Transverse colon (tissue), 4 donors: Measurements from ENCODE around the gene HMCN1. TPM values are rescaled to one million over a fixed set of nuclear protein-coding genes. Genes with fewer than 3 reads are reported as not detected.

Source experiments
- DNase-seq: peaks from one replicate; pipeline ENCODE4 v3.0.0-alpha.2; 2019
- H3K27ac ChIP-seq, 4 donors: fragments of 200-600 bp; sonication (generic); 2 replicates each; pipeline ENCODE4 v1.5.1; 2016 to 2018; ENCODE audit warnings: inconsistent platforms in 4 of 4
- H3K27me3 ChIP-seq: fragments of 200-600 bp; sonication (generic); 2 replicates; pipeline ENCODE4 v1.5.1; 2017; ENCODE audit warnings: inconsistent platforms
- H3K36me3 ChIP-seq, 4 donors: fragments of 200-600 bp; sonication (generic); 2 replicates each; pipeline ENCODE4 v1.5.1; 2017 to 2019; ENCODE audit warnings: inconsistent platforms in 4 of 4
- H3K4me1 ChIP-seq, 4 donors: fragments of 200-600 bp; sonication (generic); 2 replicates each; pipeline ENCODE4 v1.5.1; 2017 to 2020; ENCODE audit warnings: inconsistent platforms in 4 of 4
- H3K4me3 ChIP-seq, 4 donors: fragments of 200-600 bp; sonication (generic); 1 replicate in 1 of 4; 2 replicates in 3 of 4; pipeline versions ENCODE4 v1.5.1 to v1.6.1; 2017 to 2019; ENCODE audit warnings: inconsistent platforms in 4 of 4
- H3K9me3 ChIP-seq, 2 donors: fragments of 200-600 bp; sonication (generic); 2 replicates each; pipeline ENCODE4 v1.5.1; 2017 to 2019; ENCODE audit warnings: inconsistent platforms in 2 of 2
- EP300 ChIP-seq: sonication (generic); formaldehyde crosslinking; IDR thresholded peaks from one replicate; pipeline ENCODE4 v1.6.1; 2017; ENCODE audit warnings: antibody characterized with exemption, low read depth
- POLR2A ChIP-seq: fragments of 450-650 bp; IDR thresholded peaks from one replicate; pipeline ENCODE4 v1.6.1; 2016; ENCODE audit warnings: antibody characterized with exemption, mild to moderate bottlenecking, moderate library complexity
- POLR2AphosphoS5 ChIP-seq, 3 donors: sonication (generic); formaldehyde crosslinking; IDR thresholded peaks; one replicate each; pipeline ENCODE4 v1.6.1; 2016; ENCODE audit warnings: antibody characterized with exemption in 3 of 3
- WGBS, 2 donors: methylation state at CpG; one replicate each; pipeline ENCODE4 v1.1.5; 2018; ENCODE audit warnings: low coverage in 1 of 2; 5-methylcytosine and 5-hydroxymethylcytosine counted together
- in situ Hi-C, 4 donors: fragments of 200-750 bp; cut with MboI; loops; one replicate each; pipeline versions ENCODE4 v1.15.0 to v1.15.1; 2017; ENCODE audit warnings: low sequenced_read_pairs in 3 of 4, low pct_ligation_motif_present in 1 of 4, low pct_unique_long_range_greater_than_20kb in 1 of 4
- intact Hi-C: fragments of 100-400 bp; cut with DNase I; formaldehyde crosslinking; loops from one replicate; pipeline ENCODE4 v1.15.1; 2023; ENCODE audit warnings: low total_unique reads
- total RNA-seq, 4 donors: library from RNA; depleted of rRNA; stranded (reverse); fragments of >200 nt; gene quantifications; one replicate each; pipeline ENCODE4 v1.1.0, GENCODE V29; 2016
- TF ChIP-seq, protein P1 (sequence below), 5 experiments: fragments of 200-600 bp in 3 of 5; fragments of 450-650 bp in 2 of 5; sonication (generic) in 3 of 5; IDR thresholded peaks; 1 replicate in 2 of 5; 2 replicates in 3 of 5; pipeline ENCODE4 v1.5.1; 2016 to 2017; ENCODE audit warnings: antibody characterized with exemption in 5 of 5, inconsistent platforms in 3 of 5, mild to moderate bottlenecking in 2 of 5, moderate library complexity in 1 of 5

The HMCN1 gene
- total RNA-seq, 4 donors from 2014 or later, result 1.1 to 2.7 (median 2.1) TPM

DNA sequence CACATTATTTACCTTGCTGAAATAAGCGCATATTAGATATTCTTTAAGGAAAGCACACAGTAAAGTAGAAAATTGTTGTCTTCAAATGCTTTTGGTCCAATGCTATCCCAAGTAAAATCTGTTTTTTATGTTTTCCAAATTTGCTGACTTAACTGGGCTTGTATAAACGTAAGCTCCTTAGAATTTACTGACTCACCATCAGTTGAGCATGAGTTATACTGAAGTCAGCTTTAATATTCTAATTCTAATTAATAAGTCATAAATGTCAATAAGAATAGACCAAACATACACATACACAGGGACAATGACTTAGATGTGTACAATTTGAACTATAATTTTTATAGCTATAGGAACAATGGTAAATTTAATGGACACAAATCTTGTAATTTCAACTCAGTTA lies 321.7 kb downstream of the HMCN1 start:
- intact Hi-C loops (no loop called here), in situ Hi-C loops (no loop called here)
- TF ChIP-seq EP300 (no peak), POLR2AphosphoS5 (IDR thresholded peaks at IDR 0.05) (no peak), POLR2A (no peak)
- TF ChIP-seq, protein P1, sequence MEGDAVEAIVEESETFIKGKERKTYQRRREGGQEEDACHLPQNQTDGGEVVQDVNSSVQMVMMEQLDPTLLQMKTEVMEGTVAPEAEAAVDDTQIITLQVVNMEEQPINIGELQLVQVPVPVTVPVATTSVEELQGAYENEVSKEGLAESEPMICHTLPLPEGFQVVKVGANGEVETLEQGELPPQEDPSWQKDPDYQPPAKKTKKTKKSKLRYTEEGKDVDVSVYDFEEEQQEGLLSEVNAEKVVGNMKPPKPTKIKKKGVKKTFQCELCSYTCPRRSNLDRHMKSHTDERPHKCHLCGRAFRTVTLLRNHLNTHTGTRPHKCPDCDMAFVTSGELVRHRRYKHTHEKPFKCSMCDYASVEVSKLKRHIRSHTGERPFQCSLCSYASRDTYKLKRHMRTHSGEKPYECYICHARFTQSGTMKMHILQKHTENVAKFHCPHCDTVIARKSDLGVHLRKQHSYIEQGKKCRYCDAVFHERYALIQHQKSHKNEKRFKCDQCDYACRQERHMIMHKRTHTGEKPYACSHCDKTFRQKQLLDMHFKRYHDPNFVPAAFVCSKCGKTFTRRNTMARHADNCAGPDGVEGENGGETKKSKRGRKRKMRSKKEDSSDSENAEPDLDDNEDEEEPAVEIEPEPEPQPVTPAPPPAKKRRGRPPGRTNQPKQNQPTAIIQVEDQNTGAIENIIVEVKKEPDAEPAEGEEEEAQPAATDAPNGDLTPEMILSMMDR (IDR thresholded peaks at IDR 0.05), result no peak
- 58 to 60% methylated on average over 2 of the region's 2 CpGs for WGBS, 2 donors
- H3K27me3 ChIP-seq, result no peaks in the 10 kb centered on the region
- DNase-seq, result no peak
- H3K36me3 ChIP-seq, result no peaks in the 10 kb centered on the region
- H3K4me3 ChIP-seq, result no peak overlapping the region
- H3K27ac ChIP-seq, result no peak overlapping the region
- no peaks in the 10 kb centered on the region for H3K9me3 ChIP-seq
- no peaks in the 10 kb centered on the region for H3K4me1 ChIP-seq

DNA sequence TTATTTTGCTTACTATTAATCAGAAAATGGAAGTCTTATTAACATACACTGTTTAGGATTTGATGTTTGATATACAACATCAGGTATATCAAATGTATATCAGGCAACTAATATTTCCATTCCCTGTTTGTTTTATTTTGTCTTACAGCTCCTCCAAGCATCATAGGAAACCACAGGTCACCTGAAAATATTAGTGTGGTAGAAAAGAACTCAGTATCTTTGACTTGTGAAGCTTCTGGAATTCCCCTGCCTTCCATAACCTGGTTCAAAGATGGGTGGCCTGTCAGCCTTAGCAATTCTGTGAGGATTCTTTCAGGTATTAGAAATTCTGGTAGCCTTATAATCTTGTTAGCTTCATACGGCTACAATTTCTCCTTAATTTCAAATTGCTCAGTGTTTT lies 322.9 kb downstream of the HMCN1 start:
- no peak for DNase-seq
- in situ Hi-C loops (no loop called here), intact Hi-C loops (no loop called here)
- Histone ChIP-seq H3K9me3 (no peaks in the 10 kb centered on the region), H3K4me3 (no peak overlapping the region), H3K27ac (no peak overlapping the region), H3K27me3 (no peaks in the 10 kb centered on the region), H3K36me3 (no peaks in the 10 kb centered on the region), H3K4me1 (no peaks in the 10 kb centered on the region)
- TF ChIP-seq, protein P1 (IDR thresholded peaks at IDR 0.05), result no peak
- TF ChIP-seq POLR2A, result no peak
- TF ChIP-seq POLR2AphosphoS5 (IDR thresholded peaks at IDR 0.05), result no peak
- TF ChIP-seq EP300, result no peak
- WGBS, 2 donors, result 67 to 97% methylated on average over 1 of the region's 1 CpG

DNA sequence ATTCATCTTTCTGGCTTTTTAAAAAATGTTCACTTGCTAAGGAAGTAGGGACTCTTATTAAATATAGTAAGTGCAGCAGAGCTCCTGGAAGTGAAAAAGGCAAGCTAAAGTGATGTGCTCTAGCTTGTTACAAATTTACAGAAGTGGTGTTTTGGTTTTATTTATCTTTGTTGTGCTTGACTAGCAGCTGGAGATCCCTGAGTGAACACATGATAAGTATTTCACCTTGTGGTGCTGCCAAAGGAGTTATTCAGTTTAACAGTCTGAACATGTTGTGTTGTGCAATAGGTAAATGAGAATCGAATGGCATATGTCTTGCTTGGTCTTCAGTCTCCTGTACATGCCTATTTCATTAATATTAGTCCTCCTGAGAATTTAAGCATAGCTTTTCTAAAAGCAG lies 325.1 kb downstream of the HMCN1 start:
- TF ChIP-seq, protein P1 (IDR thresholded peaks at IDR 0.05), result no peak
- TF ChIP-seq POLR2A (no peak), POLR2AphosphoS5 (IDR thresholded peaks at IDR 0.05) (no peak), EP300 (no peak)
- H3K36me3 ChIP-seq, result no peaks in the 10 kb centered on the region
- H3K27me3 ChIP-seq, result no peaks in the 10 kb centered on the region
- intact Hi-C loops, result no loop called here
- 29% methylated on average over 1 of the region's 1 CpG; no CpG with 5 or more reads in 1 of the 2 donors for WGBS, 2 donors
- no peak overlapping the region for H3K27ac ChIP-seq
- in situ Hi-C loops, result no loop called here
- no peaks in the 10 kb centered on the region for H3K4me1 ChIP-seq
- no peak for DNase-seq
- no peak overlapping the region for H3K4me3 ChIP-seq
- no peaks in the 10 kb centered on the region for H3K9me3 ChIP-seq

DNA sequence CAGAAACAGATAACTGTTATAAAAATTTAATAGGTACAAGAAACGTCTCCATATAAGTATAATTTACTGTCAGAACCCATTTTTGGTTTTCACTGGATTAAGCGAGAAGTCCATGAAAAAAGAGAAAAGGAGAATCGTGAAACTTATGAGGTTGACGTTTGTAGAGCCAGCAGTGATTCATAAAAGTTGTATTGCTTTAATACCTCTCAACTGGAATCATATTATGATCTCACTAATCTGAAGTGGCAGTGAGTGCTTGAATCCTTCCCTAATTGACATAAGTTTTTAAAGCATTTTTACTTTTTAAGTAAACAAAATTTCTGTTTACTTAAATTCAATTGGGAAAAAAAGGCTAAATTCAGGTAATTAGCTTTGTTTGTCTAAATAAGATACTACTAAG lies 325.6 kb downstream of the HMCN1 start:
- whole genome bisulfite sequencing, 2 donors, result 68 to 75% methylated on average over 4 of the region's 4 CpGs
- intact Hi-C loops (no loop called here), in situ Hi-C loops (no loop called here)
- Histone ChIP-seq H3K4me3 (no peak overlapping the region), H3K4me1 (no peaks in the 10 kb centered on the region), H3K36me3 (no peaks in the 10 kb centered on the region), H3K27me3 (no peaks in the 10 kb centered on the region), H3K27ac (no peak overlapping the region), H3K9me3 (no peaks in the 10 kb centered on the region)
- DNase-seq, result no peak
- TF ChIP-seq POLR2A (no peak), EP300 (no peak), POLR2AphosphoS5 (IDR thresholded peaks at IDR 0.05) (no peak)
- TF ChIP-seq, protein P1 (IDR thresholded peaks at IDR 0.05), result no peak
